PC-3 (cell line): Measurements from ENCODE around the gene RASA4.
"Not testable (repeated sequence)": the region's sequence is repeated elsewhere in the genome, so short reads cannot be mapped to it uniquely, and the experiment has no call there.

ENCODE experiments used
- EZH2 ChIP-seq: fragments of 300-600 bp; sonication (generic); IDR thresholded peaks from one replicate; pipeline ENCODE4 v1.6.1; 2017; ENCODE audit warnings: antibody characterized with exemption, mild to moderate bottlenecking, low read length; ENCODE audit not compliant: unreplicated experiment
- EZH2phosphoT487 ChIP-seq: fragments of 300-600 bp; sonication (generic); IDR thresholded peaks from 2 replicates; pipeline ENCODE4 v1.6.1; 2018; ENCODE audit warnings: mild to moderate bottlenecking, antibody characterized with exemption, low read length, borderline replicate concordance
- TF ChIP-seq, protein P1 (sequence below): fragments of 300-600 bp; sonication (generic); conservative IDR thresholded peaks from 2 replicates; pipeline ENCODE4 v1.5.1; 2017; ENCODE audit warnings: antibody characterized with exemption, low read depth, mild to moderate bottlenecking, low read length

DNA sequence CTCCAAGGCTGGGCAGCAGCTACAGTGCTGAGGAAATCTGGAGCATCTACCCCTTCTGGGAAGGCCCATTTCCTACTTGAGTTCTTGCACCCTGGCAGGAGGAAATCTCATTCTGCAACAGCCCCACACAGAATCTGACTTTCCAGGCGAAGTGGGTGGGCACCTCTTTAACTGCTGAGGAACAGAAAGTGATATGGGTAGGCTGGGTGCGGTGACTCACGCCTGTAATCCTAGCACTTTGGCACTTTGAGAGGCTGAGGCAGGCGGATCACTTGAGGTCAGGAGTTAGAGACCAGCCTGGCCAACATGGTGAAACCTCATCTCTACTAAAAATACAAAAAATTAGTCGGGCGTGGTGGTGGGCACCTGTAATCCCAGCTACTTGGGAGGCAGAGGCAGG, 41.9 kb downstream of the RASA4 start:
- not testable (repeated sequence) for TF ChIP-seq EZH2, EZH2phosphoT487
- TF ChIP-seq, protein P1, sequence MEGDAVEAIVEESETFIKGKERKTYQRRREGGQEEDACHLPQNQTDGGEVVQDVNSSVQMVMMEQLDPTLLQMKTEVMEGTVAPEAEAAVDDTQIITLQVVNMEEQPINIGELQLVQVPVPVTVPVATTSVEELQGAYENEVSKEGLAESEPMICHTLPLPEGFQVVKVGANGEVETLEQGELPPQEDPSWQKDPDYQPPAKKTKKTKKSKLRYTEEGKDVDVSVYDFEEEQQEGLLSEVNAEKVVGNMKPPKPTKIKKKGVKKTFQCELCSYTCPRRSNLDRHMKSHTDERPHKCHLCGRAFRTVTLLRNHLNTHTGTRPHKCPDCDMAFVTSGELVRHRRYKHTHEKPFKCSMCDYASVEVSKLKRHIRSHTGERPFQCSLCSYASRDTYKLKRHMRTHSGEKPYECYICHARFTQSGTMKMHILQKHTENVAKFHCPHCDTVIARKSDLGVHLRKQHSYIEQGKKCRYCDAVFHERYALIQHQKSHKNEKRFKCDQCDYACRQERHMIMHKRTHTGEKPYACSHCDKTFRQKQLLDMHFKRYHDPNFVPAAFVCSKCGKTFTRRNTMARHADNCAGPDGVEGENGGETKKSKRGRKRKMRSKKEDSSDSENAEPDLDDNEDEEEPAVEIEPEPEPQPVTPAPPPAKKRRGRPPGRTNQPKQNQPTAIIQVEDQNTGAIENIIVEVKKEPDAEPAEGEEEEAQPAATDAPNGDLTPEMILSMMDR = not testable (repeated sequence)
